DOHH2 (cell line): ENCODE results near the gene ROR2.

ENCODE experiments used
- CTCF ChIP-seq: fragments of 200-600 bp; sonication (generic); IDR thresholded peaks from one replicate; pipeline ENCODE4 v1.5.1; 2014; ENCODE audit warnings: antibody characterized with exemption, mild to moderate bottlenecking, low read depth, low read length; ENCODE audit not compliant: poor library complexity, severe bottlenecking
- EZH2phosphoT487 ChIP-seq: fragments of 200-600 bp; sonication (generic); IDR thresholded peaks from 2 replicates; pipeline ENCODE4 v1.6.1; 2017; ENCODE audit warnings: borderline replicate concordance, mild to moderate bottlenecking, antibody characterized with exemption, low read length, moderate library complexity, mixed read lengths

- no peak for TF ChIP-seq CTCF
- TF ChIP-seq EZH2phosphoT487, result no peak
These were observed 108.4 kb downstream of the ROR2 start for GRCh38 chr9:91841591-91841990.
